HepG2 (cell line): Measurements from ENCODE around the gene BCO1. TPM values are rescaled to one million over a fixed set of nuclear protein-coding genes. Genes with fewer than 3 reads are reported as not detected.
A peak's percentile ranks its signal among the peaks of the same experiment; 100 is the strongest.

Experiments used
- AGO2 ChIP-seq: fragments of 200-400 bp; formaldehyde crosslinking; optimal IDR thresholded peaks from 2 replicates; pipeline ENCODE3; 2017; ENCODE audit warnings: mild to moderate bottlenecking, low read depth, low read length, moderate library complexity
- AHDC1 ChIP-seq: sonication (generic); formaldehyde crosslinking; IDR thresholded peaks from 2 replicates; pipeline ENCODE4 v1.5.1; 2020; ENCODE audit warnings: mild to moderate bottlenecking, missing genetic modification reagents, borderline replicate concordance
- BCLAF1 ChIP-seq: fragments of 450-650 bp; IDR thresholded peaks from 2 replicates; pipeline ENCODE4 v1.6.1; 2017; ENCODE audit warnings: mild to moderate bottlenecking
- FOXO4 ChIP-seq: sonication (generic); formaldehyde crosslinking; conservative IDR thresholded peaks from 2 replicates; pipeline ENCODE4 v1.8.1; 2023; ENCODE audit warnings: missing genetic modification reagents
- KLF16 ChIP-seq, 2 experiments: sonication (generic) in 1 of 2; formaldehyde crosslinking in 1 of 2; IDR thresholded peaks; 2 replicates each; pipeline versions ENCODE4 v1.6.1 to v1.8.0; 2016 to 2023; ENCODE audit warnings: missing genetic modification reagents in 2 of 2, missing compliant biosample characterization in 1 of 2
- MEIS1 ChIP-seq: sonication (generic); formaldehyde crosslinking; IDR thresholded peaks from 2 replicates; pipeline ENCODE4 v1.9.0; 2021; ENCODE audit warnings: mild to moderate bottlenecking, missing genetic modification reagents, moderate library complexity, borderline replicate concordance
- NBN ChIP-seq: fragments of 450-650 bp; conservative IDR thresholded peaks from 2 replicates; pipeline ENCODE4 v1.6.1; 2017
- ZMYM3 ChIP-seq: sonication (generic); formaldehyde crosslinking; IDR thresholded peaks from 2 replicates; pipeline ENCODE4 v1.5.1; 2020; ENCODE audit warnings: mild to moderate bottlenecking, missing genetic modification reagents
- ZUFSP ChIP-seq: sonication (generic); formaldehyde crosslinking; IDR thresholded peaks from 2 replicates; pipeline ENCODE4 v1.9.0; 2021; ENCODE audit warnings: missing genetic modification reagents, mild to moderate bottlenecking, borderline replicate concordance
- polyA plus RNA-seq, 8 experiments: library from polyadenylated mRNA; depleted of rRNA in 3 of 8; stranded (reverse) in 7 of 8; unstranded in 1 of 8; fragments of >200 nt; fragmentation: Illumina TruSeq in 4 of 8; extraction: Trizol in 4 of 8; gene quantifications; 2 replicates each; pipeline versions ENCODE4 v1.2.1 to v1.2.3, GENCODE V29; 2011 to 2016; ENCODE audit warnings: low read depth in 4 of 8, missing spikeins in 1 of 8, mixed read lengths in 1 of 8; ENCODE audit not compliant: insufficient read depth in 1 of 8
- total RNA-seq, 5 experiments: library from RNA; depleted of rRNA; stranded (reverse); fragments of >200 nt; fragmentation: Illumina TruSeq; extraction: Trizol; gene quantifications; 2 replicates each; pipeline ENCODE4 v1.2.3, GENCODE V29; 2016; ENCODE audit warnings: low read depth in 1 of 5
- TF ChIP-seq, protein P1 (sequence below): conservative IDR thresholded peaks from 2 replicates; pipeline ENCODE4 v1.6.1; 2018; ENCODE audit warnings: missing genetic modification reagents
- TF ChIP-seq, protein P2 (sequence below): sonication (generic); formaldehyde crosslinking; IDR thresholded peaks from 2 replicates; pipeline ENCODE4 v1.4.0; 2020; ENCODE audit warnings: missing genetic modification reagents

The BCO1 gene
- total and polyA plus RNA-seq, 2 of the 13 experiments (the other 11 are each of a cell fraction or from before 2014, with no cell fraction given), result 0.11 TPM; not detected in 1

DNA sequence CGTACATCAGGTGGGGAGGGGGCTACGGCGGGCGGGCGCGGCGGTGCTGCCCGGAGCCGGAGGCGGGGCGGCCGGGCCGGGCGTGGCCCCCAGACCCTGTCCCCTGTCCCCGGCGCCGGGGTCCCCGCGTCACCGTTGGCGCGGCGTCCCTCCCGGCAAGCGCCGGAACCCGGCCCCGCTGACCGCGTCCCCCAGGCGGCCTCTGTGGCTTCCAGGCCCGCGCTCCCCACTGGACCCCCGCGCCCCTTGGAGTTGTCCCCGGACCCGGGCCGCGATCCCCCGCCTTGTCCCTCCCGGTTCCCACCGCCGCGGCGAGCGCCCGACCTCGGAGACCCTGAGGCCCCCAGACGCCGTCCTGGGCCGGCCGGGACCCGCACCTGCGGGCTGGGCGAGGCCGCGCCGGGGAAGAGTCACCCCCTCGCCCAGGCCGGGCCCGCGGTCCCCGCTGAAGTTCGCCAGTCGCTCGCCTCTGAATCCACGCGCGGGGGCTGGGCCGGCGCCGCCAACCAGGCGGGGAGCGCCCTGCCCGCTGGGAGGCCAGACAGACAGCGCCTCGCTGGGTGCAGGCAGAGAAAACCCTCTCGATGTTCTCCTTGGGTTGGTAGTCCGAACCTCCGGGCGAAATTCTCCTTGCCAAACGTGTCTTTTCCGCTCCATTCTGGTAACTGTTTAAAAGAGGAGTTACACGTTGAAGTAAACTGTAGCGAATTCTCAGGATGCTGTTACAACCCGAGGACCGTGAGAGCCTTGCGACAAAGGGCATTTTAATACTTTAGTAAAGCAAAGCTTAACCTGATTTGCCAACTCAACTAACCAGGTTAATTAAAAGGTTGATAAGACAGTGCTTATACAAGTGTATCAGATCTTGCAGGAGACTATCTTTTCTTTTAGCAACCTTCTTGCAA lies 77.0 kb downstream of the BCO1 start (continued):
- TF ChIP-seq AHDC1 (CRISPR knock-in tag), result no peak
- no peak for TF ChIP-seq NBN
- TF ChIP-seq ZUFSP (CRISPR knock-in tag), result no peak
- TF ChIP-seq KLF16 (CRISPR knock-in tag; IDR thresholded peaks at IDR 0.05), result no peak
- TF ChIP-seq, protein P1, sequence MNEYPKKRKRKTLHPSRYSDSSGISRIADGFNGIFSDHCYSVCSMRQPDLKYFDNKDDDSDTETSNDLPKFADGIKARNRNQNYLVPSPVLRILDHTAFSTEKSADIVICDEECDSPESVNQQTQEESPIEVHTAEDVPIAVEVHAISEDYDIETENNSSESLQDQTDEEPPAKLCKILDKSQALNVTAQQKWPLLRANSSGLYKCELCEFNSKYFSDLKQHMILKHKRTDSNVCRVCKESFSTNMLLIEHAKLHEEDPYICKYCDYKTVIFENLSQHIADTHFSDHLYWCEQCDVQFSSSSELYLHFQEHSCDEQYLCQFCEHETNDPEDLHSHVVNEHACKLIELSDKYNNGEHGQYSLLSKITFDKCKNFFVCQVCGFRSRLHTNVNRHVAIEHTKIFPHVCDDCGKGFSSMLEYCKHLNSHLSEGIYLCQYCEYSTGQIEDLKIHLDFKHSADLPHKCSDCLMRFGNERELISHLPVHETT (CRISPR knock-in tag), result no peak
- no peak for TF ChIP-seq ZMYM3 (CRISPR knock-in tag)
- peak; percentile 40 for TF ChIP-seq AGO2
- 0 out of 2 replicates have a peak, but pooled peaks have one; percentile 73 for TF ChIP-seq FOXO4
- TF ChIP-seq BCLAF1, result no peak
- TF ChIP-seq, protein P2, sequence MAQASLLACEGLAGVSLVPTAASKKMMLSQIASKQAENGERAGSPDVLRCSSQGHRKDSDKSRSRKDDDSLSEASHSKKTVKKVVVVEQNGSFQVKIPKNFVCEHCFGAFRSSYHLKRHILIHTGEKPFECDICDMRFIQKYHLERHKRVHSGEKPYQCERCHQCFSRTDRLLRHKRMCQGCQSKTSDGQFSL (CRISPR knock-in tag), result no peak
- no peak for TF ChIP-seq MEIS1 (CRISPR knock-in tag)
